22Rv1 (cell line): ENCODE measurements around the gene SLCO3A1.

Experiments used
- CTCF ChIP-seq: fragments of 450-650 bp; IDR thresholded peaks from 2 replicates; pipeline ENCODE4 v1.5.1; 2017; ENCODE audit warnings: mild to moderate bottlenecking
- ZFX ChIP-seq: fragments of 450-650 bp; IDR thresholded peaks from 2 replicates; pipeline ENCODE4 v1.6.1; 2017; ENCODE audit warnings: antibody characterized with exemption, borderline replicate concordance

DNA sequence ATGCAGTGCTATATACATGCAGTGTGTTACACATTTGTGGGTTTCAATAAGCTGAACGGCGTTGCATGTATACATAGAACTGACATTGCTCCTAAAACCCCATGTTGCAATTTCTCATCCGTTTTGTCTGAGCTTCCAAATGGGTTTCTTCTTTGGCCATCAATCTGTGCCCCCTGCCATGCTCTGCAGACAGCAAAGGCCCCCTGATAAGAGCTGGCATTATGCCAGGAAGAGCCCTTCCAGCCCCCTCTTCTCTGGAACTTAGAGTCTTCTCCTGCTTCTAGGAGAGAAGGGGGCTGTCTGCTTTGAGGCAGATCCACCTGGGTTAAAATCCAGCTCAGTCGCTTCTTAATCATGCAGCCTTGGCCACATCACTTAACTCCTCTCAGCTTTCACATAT is 254.0 kb downstream of the SLCO3A1 start:
- TF ChIP-seq CTCF (no peak), ZFX (no peak)
